ENCODE data around the gene RABGAP1L.

GRCh38 chr1:174166530-174167264 lies 7.4 kb downstream of the RABGAP1L start:
- TF ChIP-seq CTCF (IDR thresholded peaks at IDR 0.05) (no peak), POLR2A (IDR thresholded peaks at IDR 0.05) (no peak)

All from thyroid gland (tissue), 4 donors.